Measurements from ENCODE around the gene THG1L.
"Not testable (repeated sequence)": the region's sequence is repeated elsewhere in the genome, so short reads cannot be mapped to it uniquely, and the experiment has no call there.

Gene THG1L

GRCh38 chr5:157727858-157728257, 3.4 kb upstream of the THG1L start:
- DNase-seq (ENCODE audit: low read depth in 2 of 2) = not testable (repeated sequence)

- DNase-seq (ENCODE audit: low read depth in 2 of 2) = no peak
Measured at GRCh38 chr5:157729858-157730257, 1.4 kb upstream of the THG1L start.

- no peak for DNase-seq (ENCODE audit: low read depth in 2 of 2)
Measured at GRCh38 chr5:157730900-157731271, 334 bp upstream of the THG1L start.

GRCh38 chr5:157732130-157732514, 902 bp downstream of the THG1L start:
- DNase-seq (ENCODE audit: low read depth in 2 of 2) = no peak

- DNase-seq (ENCODE audit: low read depth in 2 of 2) = no peak
Measured at GRCh38 chr5:157732596-157733262, 1.5 kb downstream of the THG1L start.

- no peak for DNase-seq (ENCODE audit: low read depth in 2 of 2)
Measured at GRCh38 chr5:157734436-157734835, 3.2 kb downstream of the THG1L start.

- DNase-seq (ENCODE audit: low read depth in 2 of 2) = no peak
Measured at GRCh38 chr5:157735991-157736390, 4.8 kb downstream of the THG1L start.

GRCh38 chr5:157739388-157740228, 8.4 kb downstream of the THG1L start:
- no peak for DNase-seq (ENCODE audit: low read depth in 2 of 2)

- DNase-seq (ENCODE audit: low read depth in 2 of 2) = no peak
Measured at GRCh38 chr5:157740229-157740610, 9.0 kb downstream of the THG1L start.

- DNase-seq (ENCODE audit: low read depth in 2 of 2) = no peak
Measured at GRCh38 chr5:157741131-157741530, 9.9 kb downstream of the THG1L start.

- DNase-seq (ENCODE audit: low read depth in 2 of 2) = peak; percentile 84 to 86
Measured at GRCh38 chr5:157743163-157744050, 12.2 kb downstream of the THG1L start, which contains the start of gene LSM11. LSM11 (plus strand) TSS chr5:157743712; CDS start chr5:157743751, 39 bp downstream.

- DNase-seq (ENCODE audit: low read depth in 2 of 2) = no peak
Measured at GRCh38 chr5:157744051-157745011, 13.1 kb downstream of the THG1L start.

GRCh38 chr5:157745041-157745456, 13.8 kb downstream of the THG1L start:
- DNase-seq (ENCODE audit: low read depth in 2 of 2) = no peak

- DNase-seq (ENCODE audit: low read depth in 2 of 2) = no peak
Measured at GRCh38 chr5:157747173-157747740, 16.0 kb downstream of the THG1L start.

- DNase-seq (ENCODE audit: low read depth in 2 of 2) = no peak
Measured at GRCh38 chr5:157747766-157748700, 16.8 kb downstream of the THG1L start.

GRCh38 chr5:157748760-157749461, 17.7 kb downstream of the THG1L start:
- no peak for DNase-seq (ENCODE audit: low read depth in 2 of 2)

- no peak for DNase-seq (ENCODE audit: low read depth in 2 of 2)
Measured at GRCh38 chr5:157749462-157749799, 18.2 kb downstream of the THG1L start.

- no peak for DNase-seq (ENCODE audit: low read depth in 2 of 2)
Measured at GRCh38 chr5:157750320-157750719, 19.1 kb downstream of the THG1L start.

- DNase-seq (ENCODE audit: low read depth in 2 of 2) = no peak
Measured at GRCh38 chr5:157756122-157756521, 24.9 kb downstream of the THG1L start.

Measured in stimulated activated CD8-positive, alpha-beta memory T cell treated with anti-CD3 and anti-CD28 coated beads, Interleukin-15, amount 100 ng/mL, for 48 hours (primary cell).